HepG2 (cell line): ENCODE data around the gene CENATAC.

Experiments
- CEBPB ChIP-seq: IDR thresholded peaks from 2 replicates; pipeline ENCODE4 v1.6.1; 2011; ENCODE audit warnings: low read depth, low read length, improper control_type of control experiment, borderline replicate concordance
- CTCF ChIP-seq: sonication (generic); formaldehyde crosslinking; IDR thresholded peaks from 2 replicates; pipeline ENCODE4 v1.5.0; 2020; ENCODE audit warnings: mild to moderate bottlenecking, missing genetic modification reagents, moderate library complexity
- IRF1 ChIP-seq: sonication (generic); formaldehyde crosslinking; IDR thresholded peaks from 2 replicates; pipeline ENCODE4 v1.4.0; 2020; ENCODE audit warnings: low read depth, mild to moderate bottlenecking, missing genetic modification reagents
- IRX3 ChIP-seq: sonication (generic); formaldehyde crosslinking; IDR thresholded peaks from 2 replicates; pipeline ENCODE4 v1.8.1; 2023; ENCODE audit warnings: mild to moderate bottlenecking, low read depth, missing genetic modification reagents, borderline replicate concordance
- MZF1 ChIP-seq: sonication (generic); formaldehyde crosslinking; IDR thresholded peaks from 2 replicates; pipeline ENCODE4 v1.8.1; 2023; ENCODE audit warnings: mild to moderate bottlenecking, missing genetic modification reagents, borderline replicate concordance
- NCOA1 ChIP-seq: sonication (generic); formaldehyde crosslinking; IDR thresholded peaks from 2 replicates; pipeline ENCODE4 v1.9.0; 2021; ENCODE audit warnings: missing genetic modification reagents
- NFIC ChIP-seq: IDR thresholded peaks from 2 replicates; pipeline ENCODE4 v1.6.1; 2012; ENCODE audit warnings: mild to moderate bottlenecking, low read length, inconsistent platforms
- PLSCR1 ChIP-seq: sonication (generic); formaldehyde crosslinking; IDR thresholded peaks from 2 replicates; pipeline ENCODE4 v1.5.0; 2020; ENCODE audit warnings: missing genetic modification reagents, mild to moderate bottlenecking, borderline replicate concordance
- POLR2AphosphoS5 ChIP-seq: IDR thresholded peaks from 2 replicates; pipeline ENCODE4 v1.6.1; 2012; ENCODE audit warnings: low read depth, low read length
- TF ChIP-seq, protein P1 (sequence below), 2 experiments: IDR thresholded peaks; 2 replicates each; pipeline ENCODE4 v1.6.1; 2011 to 2012; ENCODE audit warnings: low read length in 2 of 2, borderline replicate concordance in 1 of 2, low read depth in 1 of 2, mild to moderate bottlenecking in 1 of 2, moderate library complexity in 1 of 2

DNA sequence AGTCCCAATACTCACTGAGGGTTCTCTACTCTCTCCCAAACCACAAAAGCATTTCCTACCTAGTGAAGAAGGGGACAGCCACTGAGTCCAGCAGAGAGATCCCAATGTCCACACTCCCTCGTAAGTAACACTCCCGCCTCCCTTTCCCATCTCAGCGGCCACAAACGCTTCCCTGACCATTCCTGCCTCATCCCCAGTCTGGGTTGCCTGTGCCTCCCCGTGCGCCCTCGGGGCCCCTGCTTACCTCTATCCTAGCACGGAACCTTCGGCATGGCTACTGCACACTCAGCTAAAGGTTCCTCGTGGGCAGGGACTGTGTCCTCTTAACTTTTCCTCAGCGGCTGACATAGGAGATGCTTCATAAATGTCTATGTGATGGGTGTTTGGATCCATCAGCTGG lies 40.4 kb upstream of the CENATAC start:
- TF ChIP-seq POLR2AphosphoS5 (no peak), CTCF (no peak), NFIC (no peak), IRX3 (CRISPR knock-in tag) (no peak), CEBPB (no peak), IRF1 (CRISPR knock-in tag) (no peak), NCOA1 (no peak), PLSCR1 (CRISPR knock-in tag) (no peak), MZF1 (CRISPR knock-in tag) (no peak)
- TF ChIP-seq, protein P1, sequence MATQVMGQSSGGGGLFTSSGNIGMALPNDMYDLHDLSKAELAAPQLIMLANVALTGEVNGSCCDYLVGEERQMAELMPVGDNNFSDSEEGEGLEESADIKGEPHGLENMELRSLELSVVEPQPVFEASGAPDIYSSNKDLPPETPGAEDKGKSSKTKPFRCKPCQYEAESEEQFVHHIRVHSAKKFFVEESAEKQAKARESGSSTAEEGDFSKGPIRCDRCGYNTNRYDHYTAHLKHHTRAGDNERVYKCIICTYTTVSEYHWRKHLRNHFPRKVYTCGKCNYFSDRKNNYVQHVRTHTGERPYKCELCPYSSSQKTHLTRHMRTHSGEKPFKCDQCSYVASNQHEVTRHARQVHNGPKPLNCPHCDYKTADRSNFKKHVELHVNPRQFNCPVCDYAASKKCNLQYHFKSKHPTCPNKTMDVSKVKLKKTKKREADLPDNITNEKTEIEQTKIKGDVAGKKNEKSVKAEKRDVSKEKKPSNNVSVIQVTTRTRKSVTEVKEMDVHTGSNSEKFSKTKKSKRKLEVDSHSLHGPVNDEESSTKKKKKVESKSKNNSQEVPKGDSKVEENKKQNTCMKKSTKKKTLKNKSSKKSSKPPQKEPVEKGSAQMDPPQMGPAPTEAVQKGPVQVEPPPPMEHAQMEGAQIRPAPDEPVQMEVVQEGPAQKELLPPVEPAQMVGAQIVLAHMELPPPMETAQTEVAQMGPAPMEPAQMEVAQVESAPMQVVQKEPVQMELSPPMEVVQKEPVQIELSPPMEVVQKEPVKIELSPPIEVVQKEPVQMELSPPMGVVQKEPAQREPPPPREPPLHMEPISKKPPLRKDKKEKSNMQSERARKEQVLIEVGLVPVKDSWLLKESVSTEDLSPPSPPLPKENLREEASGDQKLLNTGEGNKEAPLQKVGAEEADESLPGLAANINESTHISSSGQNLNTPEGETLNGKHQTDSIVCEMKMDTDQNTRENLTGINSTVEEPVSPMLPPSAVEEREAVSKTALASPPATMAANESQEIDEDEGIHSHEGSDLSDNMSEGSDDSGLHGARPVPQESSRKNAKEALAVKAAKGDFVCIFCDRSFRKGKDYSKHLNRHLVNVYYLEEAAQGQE (IDR thresholded peaks at IDR 0.05; ENCODE audit: borderline replicate concordance in 1 of 2, low read depth in 1 of 2, low read length in 2 of 2), result no peak
